Measurements from ENCODE around the gene SBNO2. TPM values are rescaled to one million over a fixed set of nuclear protein-coding genes. Genes with fewer than 3 reads are reported as not detected.

The SBNO2 gene
- total RNA-seq, 4 donors from 2014 or later = 22.2 to 49.8 (median 30.9) TPM

DNA sequence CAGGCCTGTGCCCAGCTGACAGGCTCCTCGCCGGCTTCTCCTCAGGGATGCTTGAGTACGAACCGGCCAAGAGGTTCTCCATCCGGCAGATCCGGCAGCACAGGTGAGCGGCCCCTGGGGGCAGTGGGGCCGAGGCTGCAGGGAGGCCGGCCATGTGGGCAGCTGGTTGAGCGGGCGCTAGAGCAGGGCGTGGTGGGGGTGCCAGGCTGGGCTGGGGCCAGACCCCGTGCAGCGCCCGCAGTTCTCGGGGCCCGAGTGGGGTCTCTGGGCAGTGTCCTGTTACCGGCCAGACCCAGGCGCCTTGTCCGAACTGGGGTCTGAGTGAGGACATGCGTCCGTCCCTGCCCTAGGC, 47.8 kb upstream of the SBNO2 start:
- no peaks in the 10 kb centered on the region for H3K27me3 ChIP-seq
- no peak for DNase-seq
- H3K4me1 ChIP-seq = peaks cover 30 to 53% of the 10 kb centered on the region in 2 donors
- in situ Hi-C loops (cut with MboI; ENCODE audit: low sequenced_read_pairs in 4 of 4) (no loop called here), intact Hi-C loops (cut with DNase I; ENCODE audit: low total_unique reads) (loop anchor here (1.0 kb wide), 1 partner anchor 19 kb away; the partner anchor contains the start of gene ATP5F1D)
- TF ChIP-seq CTCF (IDR thresholded peaks at IDR 0.05 in 4 of 5, conservative IDR thresholded peaks at IDR 0.05 in 1 of 5) (no peak), POLR2A (IDR thresholded peaks at IDR 0.05) (no peak)
- peak overlapping the region; percentile 68 to 97 (median 95) for H3K27ac ChIP-seq
- no peaks in the 10 kb centered on the region for H3K9me3 ChIP-seq
- H3K36me3 ChIP-seq = peaks cover 0 to 44% of the 10 kb centered on the region in 2 donors
- H3K4me3 ChIP-seq = no peak overlapping the region
- no peak for ATAC-seq

DNA sequence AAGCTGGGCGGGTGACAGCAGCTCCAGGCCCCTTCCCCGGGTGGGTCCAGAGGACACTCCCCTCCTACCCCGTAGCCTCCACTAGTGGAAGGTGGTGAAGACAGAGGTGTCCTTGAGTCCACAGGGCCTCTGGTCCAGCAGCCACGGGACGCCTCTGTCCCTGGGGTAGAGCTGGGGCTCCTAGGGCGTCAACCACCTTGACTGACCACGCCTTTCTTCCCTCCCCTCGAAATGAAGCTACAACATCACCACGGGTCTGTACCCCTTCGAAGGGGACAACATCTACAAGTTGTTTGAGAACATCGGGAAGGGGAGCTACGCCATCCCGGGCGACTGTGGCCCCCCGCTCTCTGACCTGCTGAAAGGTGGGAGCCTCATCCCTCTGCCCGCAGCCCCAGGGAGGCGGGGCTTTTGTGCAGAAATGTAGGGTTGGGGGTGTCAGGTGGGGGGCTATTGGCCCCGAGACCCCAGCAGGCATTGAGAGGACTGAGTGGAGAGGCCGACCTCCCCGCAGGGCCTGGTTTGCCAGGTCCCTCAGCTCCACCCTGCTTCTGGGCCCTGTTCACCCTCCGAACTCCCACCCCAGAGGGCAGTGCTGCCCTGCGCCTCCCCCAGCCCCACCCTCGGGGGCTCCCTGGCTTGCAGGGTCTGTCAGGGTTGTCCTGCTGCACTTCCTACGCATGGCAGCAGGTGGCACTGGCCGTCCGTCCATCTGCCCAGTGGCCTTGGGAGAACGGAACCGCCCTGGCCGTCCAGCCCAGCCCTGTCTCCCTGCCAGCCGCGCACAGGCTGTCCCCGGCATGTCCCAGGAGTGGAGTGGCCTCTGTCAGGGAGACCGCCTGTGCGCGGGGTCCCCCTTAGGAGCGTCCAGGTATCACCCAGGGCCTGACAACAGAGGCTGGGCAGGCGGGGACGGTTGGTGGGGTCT, 47.2 kb upstream of the SBNO2 start:
- peak; percentile 29 to 42 for ATAC-seq
- H3K27me3 ChIP-seq = no peaks in the 10 kb centered on the region
- H3K4me1 ChIP-seq = peaks cover 37 to 59% of the 10 kb centered on the region in 2 donors
- no peak overlapping the region for H3K4me3 ChIP-seq
- intact Hi-C loops (cut with DNase I; ENCODE audit: low total_unique reads) (loop anchor here (1.0 kb wide), 1 partner anchor 20 kb away; the partner anchor contains the start of gene ATP5F1D), in situ Hi-C loops (cut with MboI; ENCODE audit: low sequenced_read_pairs in 4 of 4) (no loop called here)
- peak overlapping the region; percentile 68 to 97 (median 95) for H3K27ac ChIP-seq
- peak; percentile 52 to 87 for DNase-seq
- TF ChIP-seq CTCF (IDR thresholded peaks at IDR 0.05 in 4 of 5, conservative IDR thresholded peaks at IDR 0.05 in 1 of 5) = peak; percentile 67 to 93 (median 83)
- TF ChIP-seq POLR2A (IDR thresholded peaks at IDR 0.05) = no peak
- H3K36me3 ChIP-seq = peaks cover 0 to 38% of the 10 kb centered on the region in 2 donors
- H3K9me3 ChIP-seq = no peaks in the 10 kb centered on the region

DNA sequence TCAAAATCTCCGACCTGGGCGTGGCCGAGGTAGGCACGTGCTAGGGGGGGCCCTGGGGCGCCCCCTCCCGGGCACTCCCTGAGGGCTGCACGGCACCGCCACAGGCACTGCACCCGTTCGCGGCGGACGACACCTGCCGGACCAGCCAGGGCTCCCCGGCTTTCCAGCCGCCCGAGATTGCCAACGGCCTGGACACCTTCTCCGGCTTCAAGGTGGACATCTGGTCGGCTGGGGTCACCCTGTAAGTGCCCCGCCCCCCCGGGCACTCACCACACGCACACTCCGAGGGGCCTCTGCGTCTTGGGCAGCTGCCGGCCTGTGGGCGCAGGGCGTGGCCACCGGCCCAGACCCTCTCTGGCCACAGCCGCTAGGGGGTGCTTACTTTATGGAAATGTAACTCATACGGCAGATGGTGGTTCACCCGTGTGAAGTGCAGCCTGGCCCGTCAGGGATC, 46.4 kb upstream of the SBNO2 start:
- no peak for ATAC-seq

DNA sequence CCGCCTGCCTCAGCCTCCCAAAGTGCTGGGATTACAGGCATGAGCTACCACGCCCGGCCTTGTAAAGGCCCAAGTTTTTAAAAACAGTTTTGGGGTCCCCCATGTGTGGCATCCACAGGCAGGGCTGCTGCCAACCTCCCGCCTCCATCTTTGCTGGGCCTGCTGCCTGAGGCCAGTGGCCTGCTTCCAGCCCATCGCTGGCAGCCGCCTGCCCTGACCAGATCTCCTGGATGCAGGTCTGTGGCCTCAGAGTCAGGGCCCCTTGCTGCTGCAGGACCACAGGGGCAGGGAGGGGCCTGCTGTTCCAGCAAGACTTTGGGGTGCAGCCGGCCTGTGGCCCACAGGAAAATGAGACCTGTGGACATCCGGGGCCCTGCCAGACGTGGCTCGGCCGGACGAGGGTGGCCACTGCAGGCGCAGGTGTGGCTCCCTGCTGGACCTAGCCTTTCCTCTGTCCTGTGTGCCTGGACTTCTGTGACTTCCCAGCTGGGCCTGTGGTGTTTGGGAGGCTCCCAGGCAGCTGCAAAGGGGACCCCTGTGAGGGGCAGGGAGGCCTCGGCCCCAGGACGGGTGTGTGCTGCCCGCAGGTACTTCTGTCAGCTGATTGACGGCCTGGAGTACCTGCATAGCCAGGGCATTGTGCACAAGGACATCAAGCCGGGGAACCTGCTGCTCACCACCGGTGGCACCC, 45.9 kb upstream of the SBNO2 start:
- TF ChIP-seq POLR2A (IDR thresholded peaks at IDR 0.05) (no peak), CTCF (IDR thresholded peaks at IDR 0.05 in 4 of 5, conservative IDR thresholded peaks at IDR 0.05 in 1 of 5) (no peak)
- intact Hi-C loops (cut with DNase I; ENCODE audit: low total_unique reads) = loop anchor here (10.0 kb wide), 1 partner anchor 645 kb away; the partner anchor contains the start of gene BSG
- peaks cover 49 to 71% of the 10 kb centered on the region in 2 donors for H3K4me1 ChIP-seq
- in situ Hi-C loops (cut with MboI; ENCODE audit: low sequenced_read_pairs in 4 of 4) = no loop called here
- H3K9me3 ChIP-seq = no peaks in the 10 kb centered on the region
- peak overlapping the region; percentile 68 to 97 (median 95) for H3K27ac ChIP-seq
- H3K4me3 ChIP-seq = no peak overlapping the region
- peaks cover 0 to 32% of the 10 kb centered on the region in 2 donors for H3K36me3 ChIP-seq
- ATAC-seq (no peak), DNase-seq (no peak)
- H3K27me3 ChIP-seq = no peaks in the 10 kb centered on the region

More for the DNA sequence above, 46.4 kb upstream of the SBNO2 start:
- Histone ChIP-seq H3K4me3 (no peak overlapping the region), H3K4me1 (peaks cover 43 to 66% of the 10 kb centered on the region in 2 donors), H3K9me3 (no peaks in the 10 kb centered on the region), H3K36me3 (peaks cover 0 to 32% of the 10 kb centered on the region in 2 donors), H3K27ac (peak overlapping the region; percentile 68 to 97 (median 95)), H3K27me3 (no peaks in the 10 kb centered on the region)
- in situ Hi-C loops (cut with MboI; ENCODE audit: low sequenced_read_pairs in 4 of 4) = no loop called here
- intact Hi-C loops (cut with DNase I; ENCODE audit: low total_unique reads) = no loop called here
- TF ChIP-seq CTCF (IDR thresholded peaks at IDR 0.05 in 4 of 5, conservative IDR thresholded peaks at IDR 0.05 in 1 of 5) (no peak), POLR2A (IDR thresholded peaks at IDR 0.05) (no peak)
- no peak for DNase-seq
